ENCODE data around the gene C20orf144.

Gene C20orf144

DNA sequence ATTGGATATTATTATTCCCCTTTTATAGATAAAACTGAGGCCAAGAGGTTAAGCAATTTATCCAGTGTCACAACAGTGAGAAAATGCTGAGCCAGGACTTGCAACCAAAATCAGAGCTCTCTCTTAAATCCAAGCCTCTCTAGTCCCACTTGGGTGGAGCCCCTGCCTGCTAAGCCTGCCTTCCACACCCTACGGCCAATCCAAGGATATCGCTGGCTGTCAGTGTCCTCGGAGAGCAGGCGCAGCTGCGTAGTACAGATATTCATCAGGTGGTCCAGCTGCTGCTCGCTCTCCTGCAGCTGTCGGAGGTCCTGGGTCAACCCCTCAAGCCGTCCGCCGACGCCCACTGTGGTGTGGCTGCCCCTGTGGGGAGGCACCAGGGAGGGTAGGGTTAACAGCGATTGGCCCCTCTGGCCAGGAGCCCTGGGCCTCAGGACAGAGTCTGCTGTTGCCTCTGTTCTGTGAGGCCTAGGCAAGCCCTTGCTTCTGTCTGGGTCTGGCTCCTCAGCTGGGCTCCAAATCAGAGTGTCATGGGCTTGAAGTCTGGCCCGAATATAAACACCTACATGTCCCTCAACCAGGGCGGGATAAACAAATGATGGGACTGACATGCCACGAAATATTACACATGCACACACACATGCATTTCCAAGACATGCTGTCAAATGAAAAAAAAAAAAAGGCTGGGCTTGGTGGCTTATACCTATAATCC lies 16.0 kb downstream of the C20orf144 start:
- DNase-seq, result no peak

DNA sequence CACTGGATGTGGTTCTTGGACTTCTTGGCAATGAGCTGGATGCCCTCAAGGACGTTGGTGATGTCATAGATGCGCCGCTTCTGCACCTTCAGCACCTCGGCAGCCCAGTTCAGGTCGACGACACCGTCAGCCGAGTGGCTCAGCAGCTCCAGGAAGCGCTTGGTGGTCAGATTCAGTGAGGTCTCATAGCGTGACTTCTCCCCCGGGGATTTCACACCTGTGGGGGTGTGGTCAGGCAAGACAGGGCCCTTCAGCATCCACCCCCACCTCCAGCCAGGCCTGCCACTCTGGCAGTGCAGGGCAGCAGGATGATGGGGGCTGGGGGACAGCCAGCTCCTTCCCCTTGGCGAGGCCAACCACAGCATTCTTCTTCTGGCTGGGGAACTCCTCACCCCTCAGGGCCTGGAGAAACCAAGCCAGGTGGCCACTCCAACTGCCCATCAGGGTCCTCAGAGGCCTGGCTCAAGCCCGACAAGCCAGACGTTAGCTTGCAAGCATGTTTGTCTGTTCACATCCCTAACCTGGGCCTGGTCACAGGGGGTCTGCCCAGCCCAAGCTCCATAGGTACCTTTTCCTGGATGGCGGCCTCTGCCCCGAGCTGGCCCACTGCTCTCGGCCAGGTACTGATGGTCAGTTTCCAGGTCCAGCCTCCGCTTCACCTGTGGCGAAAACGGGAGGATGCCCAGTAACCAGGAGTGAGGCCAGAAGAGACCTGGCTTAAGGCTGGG lies 17.8 kb downstream of the C20orf144 start:
- no peak for DNase-seq

DNA sequence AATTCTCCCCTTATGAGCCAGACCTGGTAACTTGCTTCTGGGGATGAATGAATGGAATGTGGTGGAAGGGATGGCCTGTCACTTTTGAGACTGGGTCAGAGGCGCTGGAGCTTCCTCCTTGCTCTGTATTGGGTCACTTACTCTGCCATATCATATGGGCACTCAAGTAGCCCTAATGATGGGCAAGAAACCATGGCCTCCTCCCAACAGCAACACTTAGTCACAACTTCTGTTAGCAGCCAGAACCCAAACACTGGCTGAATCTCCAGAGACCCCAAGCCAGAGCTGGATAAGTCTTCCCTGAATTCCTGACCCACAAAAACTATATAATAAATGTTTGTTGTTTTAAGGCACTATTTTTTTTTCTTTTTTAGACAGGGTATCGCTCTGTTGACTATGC lies 18.6 kb downstream of the C20orf144 start:
- no peak for DNase-seq

DNA sequence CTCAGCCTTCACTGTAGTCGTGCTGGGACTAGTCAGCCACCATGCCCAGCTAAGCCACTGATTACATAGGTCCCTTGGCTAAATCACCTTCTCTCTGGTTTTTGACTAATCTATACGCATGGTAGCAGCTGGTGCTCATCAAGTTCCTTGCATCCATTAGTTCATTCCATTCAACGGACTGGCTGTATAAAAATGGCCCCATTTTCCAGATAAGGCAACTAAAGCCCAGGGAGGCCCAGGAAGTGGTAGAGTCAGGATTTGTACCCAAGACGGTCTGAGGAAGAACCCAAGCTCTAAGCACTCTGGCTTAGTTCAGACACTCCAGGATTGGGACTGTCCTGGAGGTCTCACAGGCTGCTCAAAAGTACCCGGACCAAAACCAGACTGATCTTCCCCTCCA lies 19.2 kb downstream of the C20orf144 start:
- no peak for DNase-seq

DNA sequence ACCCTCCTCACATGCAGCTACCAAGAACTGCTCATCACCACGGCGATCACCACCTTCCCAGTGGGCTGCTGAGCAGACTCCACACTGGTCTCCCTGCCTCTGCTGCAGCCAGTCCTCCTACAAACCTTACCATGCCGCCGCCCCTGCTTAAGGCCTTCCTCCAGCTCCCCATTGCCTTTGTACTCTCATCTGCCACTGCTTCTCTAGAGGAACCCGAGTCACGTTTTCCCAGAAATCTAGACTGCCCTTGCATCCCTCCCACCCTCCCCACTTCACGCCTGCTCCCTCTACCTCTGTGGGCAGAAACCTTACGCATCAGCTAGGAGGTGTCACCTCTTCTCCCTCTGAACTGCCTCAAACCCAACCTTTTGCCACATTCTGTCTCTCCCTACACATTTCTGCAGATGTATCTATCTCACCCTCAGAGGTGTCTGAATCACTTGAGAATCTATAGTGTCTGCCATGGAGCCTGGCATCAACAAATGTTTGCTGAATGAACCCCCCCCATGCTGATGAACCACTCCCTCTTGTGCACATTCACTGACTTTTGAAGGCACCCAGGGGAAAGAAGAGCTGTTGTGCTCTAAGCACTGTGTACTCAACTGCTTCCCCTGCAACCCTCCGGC lies 19.7 kb downstream of the C20orf144 start:
- DNase-seq, result no peak

DNA sequence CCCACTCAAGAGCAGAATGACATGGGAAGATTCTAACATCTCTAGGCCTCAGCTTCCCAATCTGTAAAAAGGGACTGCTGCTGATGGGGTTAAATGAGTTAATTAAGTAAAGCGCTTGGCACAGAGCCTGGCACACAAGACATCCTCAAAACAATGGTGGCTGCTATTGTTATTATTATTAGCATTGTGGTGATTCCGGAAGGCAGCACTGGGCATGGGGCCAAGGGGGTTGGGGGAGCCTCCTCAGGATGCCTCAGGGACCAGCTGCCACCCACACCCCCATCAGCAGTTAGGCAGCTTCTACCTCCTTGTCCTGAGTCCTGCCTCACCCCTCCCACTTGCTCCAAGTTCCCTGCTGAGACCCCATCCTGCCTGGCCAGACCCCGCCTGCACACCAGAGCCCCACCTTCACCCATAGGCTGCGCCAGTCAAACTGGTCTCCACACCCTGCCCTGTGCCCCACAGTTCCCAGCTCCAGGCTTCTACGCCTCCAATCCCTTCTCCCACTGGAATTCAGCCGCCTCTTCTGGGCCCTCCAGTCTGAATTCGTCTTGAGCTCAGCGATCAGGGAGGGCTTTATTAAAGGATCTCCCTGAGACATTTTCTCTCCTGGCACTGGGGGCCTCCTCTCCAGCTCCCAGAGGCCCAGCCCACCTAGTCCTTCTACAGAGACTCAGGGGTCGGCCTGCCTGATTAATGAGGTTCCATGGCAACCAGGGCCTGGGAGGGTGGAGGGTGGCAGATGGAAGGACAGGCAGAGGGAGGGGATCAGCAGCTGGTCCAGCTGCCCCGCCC lies 22.6 kb downstream of the C20orf144 start:
- peak; percentile 79 for DNase-seq

DNA sequence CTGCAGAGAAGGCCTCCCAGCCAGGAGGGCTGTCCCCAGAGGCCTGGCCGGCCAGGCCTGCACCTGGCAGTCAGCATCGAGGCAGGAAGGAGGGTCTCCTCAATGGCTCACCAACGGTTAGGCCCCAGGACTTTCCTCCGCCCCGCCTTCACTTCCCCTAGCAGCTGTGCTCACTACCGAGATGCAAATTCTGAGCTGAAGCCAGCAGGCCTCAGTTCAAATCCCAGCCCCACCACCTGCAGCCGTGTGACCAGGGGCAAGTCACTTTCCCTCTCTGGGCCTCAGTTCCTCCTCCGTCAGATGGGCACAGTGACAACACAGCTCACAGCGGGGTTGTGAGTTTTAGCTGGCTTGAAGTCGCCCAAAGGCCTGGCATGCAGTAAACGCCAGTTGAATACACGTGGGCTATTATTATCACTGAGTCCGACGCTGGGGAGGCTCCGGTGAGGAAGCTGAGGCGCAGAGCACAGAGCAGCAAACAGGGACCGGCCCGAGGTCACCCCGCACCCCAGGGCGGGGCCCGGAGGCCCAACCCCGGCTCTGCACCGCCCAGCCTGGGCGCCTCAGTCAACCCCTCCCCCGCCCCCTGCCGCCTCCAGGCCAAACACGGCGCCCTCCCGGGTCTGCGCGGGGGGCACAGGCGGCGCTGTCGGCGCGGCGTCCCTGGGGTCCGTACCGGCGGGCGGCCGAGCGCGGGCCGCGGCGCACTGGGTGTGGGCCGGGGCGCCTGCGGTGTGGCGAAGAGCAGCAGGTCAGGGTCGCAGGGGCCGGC lies 23.4 kb downstream of the C20orf144 start:
- no peak for DNase-seq

DNA sequence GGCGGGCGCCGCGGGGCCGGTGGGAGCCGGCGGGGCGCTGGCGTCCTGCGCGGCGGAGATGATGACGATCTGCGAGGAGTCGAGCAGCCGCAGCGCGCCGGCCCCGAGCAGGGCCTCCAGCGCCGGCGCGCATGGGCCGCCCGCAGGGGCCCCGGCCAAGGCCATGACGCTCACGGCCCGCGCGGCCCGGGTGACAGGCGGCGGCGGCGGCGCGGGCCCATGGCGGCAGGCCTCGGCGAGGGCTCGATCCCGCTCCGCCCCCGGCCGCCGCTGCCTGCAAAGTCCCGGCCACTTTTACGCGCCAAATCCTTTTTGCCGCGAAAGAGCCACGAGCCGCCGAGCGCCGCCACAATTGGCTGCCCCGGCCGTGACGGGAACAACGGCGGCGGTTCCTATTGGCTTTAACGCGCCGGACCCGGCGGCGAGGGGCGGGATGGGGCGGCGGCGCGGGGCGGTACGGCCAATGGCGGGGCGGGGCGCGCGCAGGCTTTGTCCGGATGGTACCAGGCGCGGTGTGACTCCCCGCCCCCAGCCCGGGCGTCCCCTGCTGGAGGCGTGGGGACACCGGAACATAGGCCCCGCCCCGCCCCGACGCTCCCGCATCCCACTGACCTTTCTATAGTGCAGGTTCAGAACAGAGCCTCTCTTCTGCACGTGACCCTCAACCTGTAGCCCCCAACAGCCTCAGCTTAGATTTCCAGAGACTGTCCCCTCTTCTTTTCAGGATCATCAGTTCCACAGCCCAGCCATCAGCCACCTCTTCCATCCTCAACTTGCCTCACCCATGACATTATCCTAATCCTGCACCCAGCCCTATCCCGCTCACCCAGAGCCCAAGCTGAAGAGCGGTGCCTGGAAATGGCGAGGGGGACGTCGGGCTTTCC lies 24.2 kb downstream of the C20orf144 start, which contains the start of gene E2F1:
E2F1 (minus strand) TSS at position 286 of the 884 bp plus-strand sequence; CDS start at position 165, 121 bp downstream.
- DNase-seq, result peak; percentile 86

DNA sequence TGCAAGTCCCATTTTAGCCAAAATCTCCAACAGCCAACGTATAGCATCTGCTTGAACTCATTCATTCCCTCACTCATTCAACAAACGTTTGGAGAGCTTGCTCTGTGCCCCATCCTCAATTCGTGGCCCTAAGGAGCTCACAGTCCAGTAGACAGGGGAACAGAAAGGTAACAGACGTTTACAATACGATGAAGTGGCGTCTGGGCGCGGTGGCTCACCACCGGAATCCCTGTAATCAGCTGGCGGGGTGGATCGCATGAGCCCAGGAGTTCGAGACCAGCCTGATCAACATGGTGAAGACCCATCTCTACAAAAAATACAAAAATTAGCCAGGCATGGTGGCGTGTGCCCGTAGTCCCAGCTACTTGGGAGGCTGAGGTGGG lies 24.8 kb downstream of the C20orf144 start:
- DNase-seq, result no peak

DNA sequence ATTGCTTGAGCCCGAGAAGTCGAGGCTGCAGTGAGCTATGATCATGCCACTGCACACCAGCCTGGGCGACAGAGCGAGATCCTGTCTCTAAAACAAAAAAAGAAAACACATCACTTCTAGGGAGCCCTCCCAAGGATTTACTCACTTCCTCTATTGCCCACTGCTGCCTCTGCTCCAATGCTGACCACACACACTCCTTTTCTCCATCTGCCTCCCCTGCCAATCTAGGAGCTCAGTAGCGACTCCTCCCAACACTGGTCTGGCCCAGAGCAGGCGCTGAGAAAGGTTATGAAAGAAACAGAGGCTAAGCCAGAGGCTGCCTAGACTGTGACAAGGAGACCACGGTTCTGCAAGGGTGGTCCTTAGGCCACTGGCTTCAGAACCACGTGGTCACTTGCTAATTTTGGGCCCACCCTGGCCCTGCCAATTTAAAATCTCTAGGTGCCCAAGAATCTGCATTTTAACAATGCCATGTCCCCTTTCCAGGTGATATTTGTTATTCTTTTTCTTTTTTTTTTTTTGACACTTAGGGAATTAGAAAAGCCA lies 25.3 kb downstream of the C20orf144 start:
- no peak for DNase-seq

DNA sequence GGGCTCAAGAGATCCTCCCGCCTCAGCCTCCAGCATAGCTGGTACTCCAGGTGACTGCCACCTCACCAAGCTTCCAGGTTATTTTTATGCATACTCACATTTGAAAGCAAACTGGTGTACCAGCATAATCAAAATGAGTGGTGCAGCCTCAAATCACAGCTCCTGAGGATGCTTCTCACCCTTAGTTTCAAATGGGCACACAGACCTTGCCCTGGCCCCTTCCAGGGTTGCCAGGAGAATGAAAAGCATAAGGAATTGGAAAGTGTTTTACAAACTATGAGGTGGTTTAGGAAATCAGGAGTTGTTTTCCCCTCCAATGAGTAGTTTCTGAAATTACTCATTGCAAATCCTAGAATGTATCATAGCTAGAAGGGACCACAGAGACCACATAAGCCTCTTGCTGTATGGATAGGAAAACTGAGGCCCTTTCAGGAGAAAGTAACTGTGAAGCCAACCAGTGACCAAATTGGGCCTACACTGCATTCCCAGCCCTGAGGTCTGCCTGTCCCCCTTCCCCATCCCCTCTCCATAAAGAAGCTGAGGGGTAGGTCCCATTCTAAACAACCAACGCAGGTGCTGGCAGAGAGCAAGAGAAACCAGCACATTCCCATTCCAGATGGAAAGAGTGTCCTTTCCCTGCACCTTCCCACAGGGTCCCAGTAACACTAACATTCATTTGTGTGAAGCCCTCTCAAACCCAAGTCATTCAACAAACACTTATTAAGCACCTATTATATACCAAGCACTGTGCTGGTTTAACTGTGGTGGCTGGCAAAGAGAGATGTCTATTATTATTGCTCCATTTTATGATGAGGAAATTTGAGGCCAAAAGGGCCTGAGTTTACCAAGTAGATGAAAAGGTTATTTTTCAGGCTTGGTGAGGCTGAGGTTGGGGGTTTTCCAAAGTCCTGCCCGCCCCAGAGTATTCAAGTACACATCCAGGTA lies 26.1 kb downstream of the C20orf144 start:
- no peak for DNase-seq

DNA sequence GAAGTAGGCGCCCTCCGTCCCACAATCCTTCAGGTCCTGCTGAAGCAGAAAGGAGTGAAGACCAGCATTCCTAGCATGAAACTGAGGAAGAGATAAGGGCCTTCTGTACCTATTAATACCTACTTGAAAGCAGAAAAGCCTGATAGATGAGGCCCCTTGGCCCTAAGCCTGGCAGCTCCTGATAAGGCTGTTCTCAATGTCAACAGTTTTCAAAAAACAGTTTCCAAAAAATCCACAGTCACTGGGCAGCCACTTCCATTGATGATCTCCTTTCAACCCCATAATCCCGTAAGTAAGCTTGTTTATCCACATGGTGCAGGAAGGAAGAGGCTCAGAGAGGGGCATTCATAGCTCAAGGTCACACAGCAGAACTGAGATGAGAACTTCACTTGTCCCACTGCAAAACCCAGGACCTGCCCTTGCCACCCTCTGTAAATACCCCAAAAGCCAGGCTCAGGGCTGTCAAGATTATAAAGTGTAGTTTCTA lies 26.9 kb downstream of the C20orf144 start:
- DNase-seq, result no peak

DNA sequence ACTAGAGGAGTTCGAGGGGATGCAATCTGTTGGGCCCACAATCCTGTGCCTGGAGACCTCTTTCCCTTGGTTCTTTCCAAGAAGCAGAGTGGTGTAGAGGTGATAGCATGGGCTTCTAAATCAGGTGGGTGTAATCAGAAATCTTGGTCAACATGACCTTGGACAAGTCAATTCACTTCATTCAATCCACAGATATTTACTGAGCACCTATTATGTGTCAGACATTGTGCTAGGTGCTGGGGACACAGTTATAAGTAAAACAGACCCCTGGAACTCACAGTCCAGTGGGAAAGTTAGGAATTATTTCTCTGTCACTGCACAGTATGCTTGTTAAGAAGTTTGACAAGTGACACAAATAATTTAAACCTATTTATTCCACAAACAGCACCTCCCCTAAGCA lies 27.4 kb downstream of the C20orf144 start:
- no peak for DNase-seq

DNA sequence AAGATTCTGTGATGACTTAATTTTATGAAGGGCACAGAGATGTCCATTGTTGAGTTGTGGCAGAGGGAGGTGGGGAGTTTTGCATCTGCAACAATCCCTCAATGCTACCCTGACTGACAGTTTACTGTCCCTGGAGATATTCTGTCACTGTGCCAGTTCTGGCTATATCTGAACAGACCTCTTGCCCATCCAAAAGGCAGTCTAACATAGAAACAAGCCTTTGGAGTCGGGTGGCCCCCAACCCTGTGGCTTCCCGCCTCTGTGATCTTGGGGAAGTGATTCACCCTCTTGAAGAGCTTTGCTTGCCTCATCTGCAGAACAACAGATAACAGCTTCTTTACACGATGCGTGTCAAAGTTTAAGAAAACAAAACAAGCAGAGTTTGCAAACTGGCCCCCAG lies 27.8 kb downstream of the C20orf144 start:
- DNase-seq, result no peak

DNA sequence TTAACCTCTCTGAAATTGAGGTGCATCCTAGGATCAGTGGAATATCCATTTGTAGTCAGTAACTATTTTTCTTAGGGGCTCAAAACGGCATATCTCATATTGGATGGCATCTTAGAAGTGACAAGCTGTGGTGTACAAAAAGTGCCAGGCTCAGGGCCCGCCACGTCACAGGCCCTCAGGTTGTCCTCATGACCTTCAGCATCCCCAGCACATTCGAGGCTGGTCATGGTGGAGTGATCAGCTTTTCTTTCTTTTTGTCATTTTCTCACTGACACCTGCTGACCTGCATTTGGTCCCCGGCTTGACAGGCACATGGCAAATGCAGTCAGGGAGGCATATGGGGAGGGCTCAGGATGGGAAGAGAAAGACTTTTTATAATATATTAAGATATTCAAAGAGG lies 31.2 kb downstream of the C20orf144 start:
- no peak for DNase-seq

DNA sequence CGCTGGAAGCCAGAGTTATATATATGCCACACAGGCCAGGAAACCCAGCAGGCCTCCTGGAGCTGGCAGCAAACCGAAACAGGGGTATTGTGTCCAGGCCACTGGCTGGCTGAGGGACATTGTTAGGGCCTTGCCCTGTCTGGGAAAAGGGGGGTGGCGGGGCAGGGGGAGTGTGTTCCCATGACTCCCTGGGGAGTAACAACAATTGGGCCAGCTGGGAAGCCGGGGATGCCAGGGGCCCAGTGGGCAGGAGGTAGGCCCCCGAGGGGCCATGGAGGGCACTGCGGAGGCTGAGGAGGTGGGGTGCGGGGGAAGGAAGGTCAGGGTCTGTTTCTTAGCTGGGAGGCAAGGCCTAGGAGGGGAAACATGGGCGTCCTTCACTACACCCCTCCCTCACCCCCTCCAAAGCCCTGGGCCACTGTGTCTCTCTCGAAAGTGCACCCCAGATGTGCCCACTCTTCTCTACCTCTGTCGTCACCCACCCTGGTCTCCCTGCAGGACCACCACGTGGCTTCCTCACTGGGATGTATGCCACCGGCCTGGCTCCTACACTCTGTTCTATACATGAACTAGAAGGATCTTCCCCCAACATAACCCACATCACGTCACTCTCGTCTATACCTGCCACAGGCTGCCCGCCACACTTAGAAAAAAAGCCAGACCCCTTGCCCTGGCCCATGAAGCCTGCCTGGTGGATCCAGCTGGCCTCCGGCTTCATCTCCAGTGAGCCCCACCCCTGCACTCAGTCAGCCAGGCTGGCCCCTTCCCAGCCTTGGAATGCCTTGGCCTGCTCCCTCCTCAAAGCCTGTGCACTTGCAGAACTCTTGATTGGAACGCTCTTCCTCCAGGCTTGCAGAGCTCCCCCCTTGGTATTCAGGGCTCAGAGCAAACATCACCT lies 31.9 kb downstream of the C20orf144 start:
- DNase-seq, result peak; percentile 82

DNA sequence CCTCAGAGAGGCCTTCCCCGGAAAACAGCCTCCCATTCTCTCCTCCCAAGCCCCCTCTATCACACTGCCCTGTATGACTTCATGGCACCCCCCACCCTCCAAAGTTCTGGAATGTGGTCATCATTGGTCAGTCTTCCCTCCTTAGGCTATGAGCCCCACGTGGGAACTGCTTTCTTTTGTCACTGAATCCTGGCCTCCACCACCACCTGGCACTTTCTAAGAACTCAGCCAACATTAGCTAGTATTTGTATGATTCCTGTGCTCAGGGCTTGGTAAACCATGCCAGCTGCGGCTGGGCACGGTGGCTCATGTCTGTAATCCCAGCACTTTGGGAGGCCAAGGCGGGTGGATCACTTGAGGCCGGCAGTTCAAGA lies 32.5 kb downstream of the C20orf144 start:
- DNase-seq, result no peak

DNA sequence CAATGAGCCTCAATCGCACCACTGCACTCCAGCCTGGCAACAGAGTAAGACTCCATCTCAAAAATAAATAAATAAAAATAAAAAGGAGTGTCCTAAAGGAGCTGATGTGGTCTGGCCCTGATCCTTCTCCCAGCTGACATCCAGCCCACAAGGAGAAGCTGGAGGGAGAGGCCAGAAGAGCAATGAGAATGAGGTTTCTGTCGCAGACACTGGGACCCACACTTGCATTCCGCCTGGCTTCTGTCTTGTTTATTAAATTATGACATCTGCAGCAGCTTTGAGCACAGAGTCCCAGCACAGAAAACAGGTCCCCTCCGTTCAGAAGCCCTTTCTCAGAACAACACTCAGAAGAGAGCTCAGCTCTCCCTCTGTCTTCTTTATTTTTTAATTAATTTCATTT lies 34.3 kb downstream of the C20orf144 start:
- no peak for DNase-seq

DNA sequence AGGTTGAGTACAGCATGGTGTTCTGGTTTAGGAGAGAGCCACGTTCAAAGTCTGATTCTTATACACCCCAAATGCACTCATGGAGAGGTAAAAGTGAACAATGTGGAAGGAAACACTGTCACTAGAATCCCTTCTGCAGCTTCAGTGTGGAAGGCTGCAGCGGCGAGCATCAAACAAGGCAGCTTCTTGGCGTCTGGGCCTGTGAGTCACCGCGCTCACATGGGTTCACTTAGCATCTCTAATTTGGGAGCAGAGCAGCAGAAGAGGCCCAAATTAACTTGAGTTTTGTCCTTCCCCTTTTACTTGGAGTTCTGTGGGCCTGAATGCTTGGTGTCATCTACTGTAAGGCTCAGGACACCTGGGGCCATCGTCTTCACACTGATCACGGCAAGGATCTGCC lies 35.0 kb downstream of the C20orf144 start:
- DNase-seq, result no peak

Measured in retina (tissue), 1 donor.